ENCODE results near the gene AXIN2. TPM values are rescaled to one million over a fixed set of nuclear protein-coding genes. Genes with fewer than 3 reads are reported as not detected.

The AXIN2 gene
- total and polyA plus RNA-seq, 5 experiments from 2014 or later = 1.8 to 22.2 (median 6.7) TPM

- H3K9me3 Mint-ChIP-seq = no peaks in the 10 kb centered on the region
- ATAC-seq (peak; percentile 50 to 61), DNase-seq (peak in 3 of 10 donors; percentile 29 to 36 (median 30))
- H3K36me3 Mint-ChIP-seq = peaks cover 5 to 78% (median 24%) of the 10 kb centered on the region in 3 donors
- peak overlapping the region; percentile 48 to 85 (median 74) for H3K4me3 Mint-ChIP-seq
- no peaks in the 10 kb centered on the region for H3K27me3 Mint-ChIP-seq
- H3K4me1 Mint-ChIP-seq = peaks cover 19 to 43% (median 25%) of the 10 kb centered on the region in 4 donors
- peak overlapping the region; percentile 19 to 92 (median 78) for H3K27ac Mint-ChIP-seq
- POLR2A ChIA-PET = interaction anchor here (0.5 to 1.0 kb wide), 3 partner anchors 19 to 701 kb away, joined by 3 to 4 read pairs (median 3); no protein-coding TSS in a partner anchor
Observed at GRCh38 chr17:65538675-65539529, 22.5 kb downstream of the AXIN2 start.

- peaks cover 17 to 41% (median 25%) of the 10 kb centered on the region in 4 donors for H3K4me1 Mint-ChIP-seq
- POLR2A ChIA-PET = interaction anchor here (0.7 to 1.0 kb wide), 2 partner anchors 19 to 61 kb away, joined by 3 to 4 read pairs; no protein-coding TSS in a partner anchor
- H3K36me3 Mint-ChIP-seq = peaks cover 5 to 80% (median 26%) of the 10 kb centered on the region in 3 donors
- no peaks in the 10 kb centered on the region for H3K27me3 Mint-ChIP-seq
- peak overlapping the region; percentile 19 to 85 (median 74) for H3K4me3 Mint-ChIP-seq
- DNase-seq (peak in 1 of 10 donors; percentile 23), ATAC-seq (peak; percentile 79 to 84)
- no peaks in the 10 kb centered on the region for H3K9me3 Mint-ChIP-seq
- H3K27ac Mint-ChIP-seq = peak overlapping the region in 7 of 10 donors; percentile 56 to 90 (median 83)
Observed at GRCh38 chr17:65537845-65538674, 23.4 kb downstream of the AXIN2 start.

GRCh38 chr17:65537343-65537844 is 24.1 kb downstream of the AXIN2 start:
- H3K9me3 Mint-ChIP-seq = no peaks in the 10 kb centered on the region
- H3K27ac Mint-ChIP-seq = no peak overlapping the region
- peaks cover 5 to 82% (median 26%) of the 10 kb centered on the region in 3 donors for H3K36me3 Mint-ChIP-seq
- no peaks in the 10 kb centered on the region for H3K27me3 Mint-ChIP-seq
- peaks cover 14 to 36% (median 25%) of the 10 kb centered on the region in 4 donors for H3K4me1 Mint-ChIP-seq
- no peak for DNase-seq
- POLR2A ChIA-PET = no interaction called here
- peak overlapping the region in 1 of 10 donors; percentile 62 for H3K4me3 Mint-ChIP-seq
- no peak for ATAC-seq

DNA sequence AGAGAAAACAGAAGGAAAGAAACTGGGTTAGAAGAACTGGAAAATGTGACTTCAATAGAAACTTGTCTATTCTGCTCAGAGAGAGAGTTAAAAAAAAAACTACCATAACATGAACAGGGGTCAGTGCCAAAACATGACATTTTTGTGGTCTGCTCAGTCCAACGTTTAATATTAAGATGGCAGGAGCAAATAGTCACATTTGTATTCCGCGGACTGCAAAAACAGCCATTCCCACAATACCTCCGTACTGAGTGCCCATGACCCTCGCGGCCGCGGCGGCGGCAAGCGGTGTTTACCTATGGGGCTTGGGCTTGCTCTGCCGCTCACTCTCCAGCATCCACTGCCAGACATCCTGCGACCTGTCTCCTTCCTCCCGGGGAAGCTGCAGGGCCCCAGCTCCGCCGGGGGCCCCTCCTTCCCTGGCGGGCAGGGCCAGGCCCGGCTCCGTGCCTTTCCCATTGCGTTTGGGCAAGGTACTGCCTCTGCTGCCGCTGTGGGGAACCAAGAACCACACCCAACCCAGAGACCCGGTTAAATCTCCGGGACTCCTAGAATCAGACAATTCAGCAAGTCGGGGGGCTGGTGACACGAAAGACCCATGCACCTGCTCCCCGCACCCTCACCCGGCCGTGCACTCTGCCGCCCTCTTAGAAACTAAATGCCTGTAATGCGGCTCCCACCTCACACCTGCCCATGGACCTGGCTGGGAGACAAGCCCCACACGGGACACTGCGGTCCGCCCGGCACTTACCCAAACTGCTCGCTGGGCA is 24.7 kb downstream of the AXIN2 start:
- Mint-ChIP-seq H3K4me3 (peak overlapping the region in 1 of 10 donors; percentile 29), H3K36me3 (peaks cover 5 to 84% (median 27%) of the 10 kb centered on the region in 3 donors), H3K27me3 (no peaks in the 10 kb centered on the region), H3K9me3 (no peaks in the 10 kb centered on the region), H3K27ac (no peak overlapping the region), H3K4me1 (peaks cover 18 to 37% (median 27%) of the 10 kb centered on the region in 4 donors)
- POLR2A ChIA-PET = no interaction called here
- no peak for DNase-seq
- no peak for ATAC-seq

GRCh38 chr17:65535777-65536572 is 25.5 kb downstream of the AXIN2 start:
- H3K4me3 Mint-ChIP-seq = peak overlapping the region in 1 of 10 donors; percentile 29
- DNase-seq (no peak), ATAC-seq (no peak)
- H3K9me3 Mint-ChIP-seq = no peaks in the 10 kb centered on the region
- peaks cover 14 to 39% (median 28%) of the 10 kb centered on the region in 4 donors for H3K4me1 Mint-ChIP-seq
- H3K27ac Mint-ChIP-seq = peak overlapping the region in 1 of 10 donors; percentile 57
- H3K36me3 Mint-ChIP-seq = peaks cover under 1 to 85% (median 21%) of the 10 kb centered on the region in 3 donors
- H3K27me3 Mint-ChIP-seq = no peaks in the 10 kb centered on the region
- POLR2A ChIA-PET = interaction anchor here (0.6 kb wide), 1 partner anchor 1013 kb away, joined by 3 read pairs; no protein-coding TSS in a partner anchor

DNA sequence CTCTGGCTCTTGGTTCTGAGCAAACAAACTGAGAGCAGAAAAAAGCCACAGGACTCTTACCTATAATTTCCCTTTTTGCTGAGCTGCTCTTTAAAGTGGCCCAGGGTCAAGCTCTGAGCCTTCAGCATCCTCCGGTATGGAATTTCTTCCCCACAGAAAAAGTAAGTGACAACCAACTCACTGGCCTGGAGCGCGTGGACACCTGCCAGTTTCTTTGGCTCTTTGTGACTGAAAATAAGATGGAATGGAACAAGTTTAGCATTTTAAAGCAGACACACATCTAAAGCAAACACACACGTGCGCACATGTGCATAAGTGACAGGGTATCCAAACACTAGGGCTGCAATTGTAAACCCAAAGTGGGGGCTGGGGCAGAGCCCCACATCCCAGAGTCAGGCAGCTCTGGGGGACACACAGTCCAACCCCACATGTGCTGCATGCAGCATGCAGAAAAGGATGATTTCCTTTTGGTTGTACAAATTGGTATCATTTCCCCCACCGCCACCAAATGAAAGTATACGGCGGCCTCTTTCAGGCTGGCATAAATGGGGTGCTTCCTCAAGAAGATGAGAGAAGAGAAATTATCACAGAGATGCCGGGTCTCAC is 27.5 kb downstream of the AXIN2 start:
- Mint-ChIP-seq H3K36me3 (peaks cover 8 to 83% (median 32%) of the 10 kb centered on the region in 3 donors), H3K4me1 (peaks cover 7 to 26% (median 18%) of the 10 kb centered on the region in 4 donors), H3K27me3 (no peaks in the 10 kb centered on the region), H3K9me3 (no peaks in the 10 kb centered on the region), H3K27ac (peak overlapping the region in 3 of 10 donors; percentile 22 to 65 (median 24)), H3K4me3 (peak overlapping the region in 1 of 10 donors; percentile 50)
- POLR2A ChIA-PET = no interaction called here
- DNase-seq = no peak
- no peak for ATAC-seq

DNA sequence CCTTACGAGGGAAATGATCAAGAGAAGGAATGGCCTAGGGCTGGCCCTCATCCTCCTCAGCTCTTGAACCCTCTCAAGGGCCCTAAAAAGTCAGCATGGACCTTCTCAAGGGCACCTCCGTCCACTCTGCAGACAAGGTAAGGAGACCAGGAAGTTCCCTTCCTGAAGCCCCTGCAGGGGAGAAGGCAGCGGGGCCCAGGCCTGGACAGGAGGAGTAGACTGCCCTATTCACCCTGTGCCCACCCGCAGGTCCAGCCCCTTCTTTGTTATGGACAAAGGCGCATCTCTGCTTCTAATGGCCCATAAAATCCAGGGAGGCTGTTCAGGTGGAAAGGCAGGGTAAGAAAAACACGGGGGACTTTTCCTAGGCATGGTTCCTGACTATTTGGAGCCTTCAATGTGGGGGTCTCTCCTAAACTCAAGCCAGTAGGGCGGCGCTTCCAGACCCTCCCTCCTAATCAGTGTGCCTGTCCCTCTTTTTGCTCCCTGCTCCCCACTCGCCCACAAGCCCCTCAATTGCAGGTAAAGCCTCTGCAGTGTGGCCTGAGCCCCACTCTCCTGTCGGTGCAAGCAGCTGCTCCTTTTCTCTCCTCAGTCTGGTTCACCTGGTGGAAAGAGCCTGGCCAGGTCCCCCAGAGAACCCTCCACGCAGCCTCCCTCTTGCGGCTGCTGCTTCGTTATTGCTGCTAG is 28.2 kb downstream of the AXIN2 start:
- no peak for ATAC-seq
- POLR2A ChIA-PET = no interaction called here
- H3K27ac Mint-ChIP-seq = peak overlapping the region in 1 of 10 donors; percentile 41
- no peak overlapping the region for H3K4me3 Mint-ChIP-seq
- H3K4me1 Mint-ChIP-seq = peaks cover 4 to 19% (median 11%) of the 10 kb centered on the region in 4 donors
- H3K36me3 Mint-ChIP-seq = peaks cover 8 to 84% (median 35%) of the 10 kb centered on the region in 3 donors
- H3K27me3 Mint-ChIP-seq = no peaks in the 10 kb centered on the region
- DNase-seq = no peak
- H3K9me3 Mint-ChIP-seq = no peaks in the 10 kb centered on the region

GRCh38 chr17:65532101-65532890 is 29.2 kb downstream of the AXIN2 start:
- Mint-ChIP-seq H3K4me1 (peaks cover 2 to 18% (median 9%) of the 10 kb centered on the region in 4 donors), H3K9me3 (no peaks in the 10 kb centered on the region), H3K4me3 (peak overlapping the region in 2 of 10 donors; percentile 20 to 23), H3K27ac (peak overlapping the region in 9 of 10 donors; percentile 25 to 86 (median 68)), H3K27me3 (no peaks in the 10 kb centered on the region), H3K36me3 (peaks cover 8 to 85% (median 35%) of the 10 kb centered on the region in 3 donors)
- no peak for DNase-seq
- ATAC-seq = no peak
- POLR2A ChIA-PET = no interaction called here

DNA sequence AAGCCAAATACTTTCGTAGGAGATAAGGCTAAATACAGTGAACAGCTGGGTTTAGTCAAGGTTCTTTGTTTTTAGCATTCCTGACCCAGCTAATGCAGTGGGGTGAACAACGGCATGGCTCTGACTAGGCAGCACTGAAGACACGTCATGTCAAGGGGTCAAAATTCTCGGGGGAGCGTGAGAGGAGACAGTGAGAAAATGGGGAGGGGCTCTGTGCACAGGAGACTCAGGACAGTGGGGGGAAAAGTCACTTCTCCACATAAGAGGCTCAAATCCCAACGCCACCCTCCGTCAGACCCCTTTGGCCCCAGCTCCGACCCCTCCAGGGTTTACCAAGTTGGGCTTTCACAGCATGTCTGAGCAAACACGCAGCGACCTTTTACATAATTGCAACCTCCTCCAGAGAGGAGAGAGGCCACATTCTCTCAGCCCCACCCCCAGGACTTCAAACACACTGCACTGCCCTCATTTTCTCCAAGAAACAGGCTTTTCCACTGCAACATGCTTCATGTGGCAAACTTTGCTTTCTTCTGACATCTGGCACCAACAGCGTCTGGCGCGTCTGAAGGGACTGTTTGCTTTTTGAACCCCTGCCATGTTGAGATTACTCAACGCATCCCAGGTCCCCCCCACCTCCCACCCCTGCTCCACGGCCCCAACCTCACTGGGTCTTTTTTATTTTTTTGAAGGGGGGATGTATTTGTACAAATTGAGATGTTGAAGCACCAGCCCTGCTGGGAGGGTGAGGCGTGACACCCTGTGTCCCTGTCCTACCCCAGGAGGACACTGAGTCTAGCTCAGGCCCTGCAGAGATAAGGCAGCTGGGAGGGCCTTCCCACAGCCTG is 30.0 kb downstream of the AXIN2 start:
- ATAC-seq = peak; percentile 28 to 47
- H3K4me1 Mint-ChIP-seq = peaks cover 2 to 18% (median 9%) of the 10 kb centered on the region in 4 donors
- H3K27me3 Mint-ChIP-seq = no peaks in the 10 kb centered on the region
- POLR2A ChIA-PET = no interaction called here
- H3K27ac Mint-ChIP-seq = peak overlapping the region; percentile 31 to 86 (median 74)
- peak in 1 of 10 donors; percentile 8 for DNase-seq
- peak overlapping the region in 4 of 10 donors; percentile 6 to 23 (median 17) for H3K4me3 Mint-ChIP-seq
- peaks cover 8 to 78% (median 35%) of the 10 kb centered on the region in 3 donors for H3K36me3 Mint-ChIP-seq
- no peaks in the 10 kb centered on the region for H3K9me3 Mint-ChIP-seq

Data from naive thymus-derived CD8-positive, alpha-beta T cell (primary cell).